ENCODE measurements around the gene BCAM.
"Not testable (repeated sequence)": the region's sequence is repeated elsewhere in the genome, so short reads cannot be mapped to it uniquely, and the experiment has no call there.

The BCAM gene

GRCh38 chr19:44776402-44777096 lies 32.4 kb upstream of the BCAM start:
- no peak overlapping the region for H3K4me3 ChIP-seq
- H3K36me3 ChIP-seq, result no peaks in the 10 kb centered on the region
- no peak overlapping the region for H3K27ac ChIP-seq
- DNase-seq, result no peak
- no peaks in the 10 kb centered on the region for H3K9me3 ChIP-seq
- H3K4me1 ChIP-seq, result peaks cover 0 to 5% (median 5%) of the 10 kb centered on the region in 4 donors
- TF ChIP-seq, protein P1, sequence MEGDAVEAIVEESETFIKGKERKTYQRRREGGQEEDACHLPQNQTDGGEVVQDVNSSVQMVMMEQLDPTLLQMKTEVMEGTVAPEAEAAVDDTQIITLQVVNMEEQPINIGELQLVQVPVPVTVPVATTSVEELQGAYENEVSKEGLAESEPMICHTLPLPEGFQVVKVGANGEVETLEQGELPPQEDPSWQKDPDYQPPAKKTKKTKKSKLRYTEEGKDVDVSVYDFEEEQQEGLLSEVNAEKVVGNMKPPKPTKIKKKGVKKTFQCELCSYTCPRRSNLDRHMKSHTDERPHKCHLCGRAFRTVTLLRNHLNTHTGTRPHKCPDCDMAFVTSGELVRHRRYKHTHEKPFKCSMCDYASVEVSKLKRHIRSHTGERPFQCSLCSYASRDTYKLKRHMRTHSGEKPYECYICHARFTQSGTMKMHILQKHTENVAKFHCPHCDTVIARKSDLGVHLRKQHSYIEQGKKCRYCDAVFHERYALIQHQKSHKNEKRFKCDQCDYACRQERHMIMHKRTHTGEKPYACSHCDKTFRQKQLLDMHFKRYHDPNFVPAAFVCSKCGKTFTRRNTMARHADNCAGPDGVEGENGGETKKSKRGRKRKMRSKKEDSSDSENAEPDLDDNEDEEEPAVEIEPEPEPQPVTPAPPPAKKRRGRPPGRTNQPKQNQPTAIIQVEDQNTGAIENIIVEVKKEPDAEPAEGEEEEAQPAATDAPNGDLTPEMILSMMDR (IDR thresholded peaks at IDR 0.05), result no peak
- intact Hi-C loops (cut with DNase I; ENCODE audit: low total_unique reads), result no loop called here
- H3K27me3 ChIP-seq, result peaks cover 0 to 46% of the 10 kb centered on the region in 2 donors

DNA sequence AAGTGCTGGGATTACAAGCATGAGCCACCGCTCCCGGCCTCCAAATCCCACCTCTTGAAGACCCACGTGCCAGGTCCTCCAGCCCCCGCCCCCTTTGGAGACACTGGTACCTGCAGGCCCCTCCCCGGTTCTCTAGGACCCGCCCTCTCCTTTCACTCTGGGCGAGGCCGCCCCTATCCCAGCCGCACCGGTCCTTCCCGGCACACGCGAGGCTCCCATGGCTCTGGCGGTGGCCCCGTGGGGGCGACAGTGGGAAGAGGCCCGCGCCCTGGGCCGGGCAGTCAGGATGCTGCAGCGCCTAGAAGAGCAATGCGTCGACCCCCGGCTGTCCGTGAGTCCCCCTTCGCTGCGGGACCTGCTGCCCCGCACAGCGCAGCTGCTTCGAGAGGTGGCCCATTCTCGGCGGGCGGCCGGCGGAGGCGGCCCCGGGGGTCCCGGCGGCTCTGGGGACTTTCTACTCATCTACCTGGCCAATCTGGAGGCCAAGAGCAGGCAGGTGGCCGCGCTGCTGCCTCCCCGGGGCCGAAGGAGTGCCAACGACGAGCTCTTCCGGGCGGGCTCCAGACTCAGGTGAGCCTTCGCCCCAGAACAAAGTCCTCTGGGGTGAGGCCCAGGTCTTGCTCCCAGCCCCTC lies 31.1 kb upstream of the BCAM start, which contains the start of gene CBLC:
Gene CBLC, plus strand, starts transcription at position 176 of the 633 bp plus-strand sequence. Its CDS starts 42 bp downstream, at position 218.
- TF ChIP-seq, protein P1 (IDR thresholded peaks at IDR 0.05), result no peak
- intact Hi-C loops (cut with DNase I; ENCODE audit: low total_unique reads), result no loop called here
- Histone ChIP-seq H3K27ac (no peak within 1 kb of the TSS), H3K4me1 (peaks cover 0 to 5% (median 5%) of the 10 kb centered on the region in 4 donors), H3K36me3 (no peaks in the 10 kb centered on the region), H3K9me3 (no peaks in the 10 kb centered on the region), H3K4me3 (no peak within 1 kb of the TSS), H3K27me3 (peaks cover 0 to 46% of the 10 kb centered on the region in 2 donors)
- DNase-seq, result no peak

GRCh38 chr19:44779150-44779549 lies 29.8 kb upstream of the BCAM start:
- DNase-seq, result no peak

DNA sequence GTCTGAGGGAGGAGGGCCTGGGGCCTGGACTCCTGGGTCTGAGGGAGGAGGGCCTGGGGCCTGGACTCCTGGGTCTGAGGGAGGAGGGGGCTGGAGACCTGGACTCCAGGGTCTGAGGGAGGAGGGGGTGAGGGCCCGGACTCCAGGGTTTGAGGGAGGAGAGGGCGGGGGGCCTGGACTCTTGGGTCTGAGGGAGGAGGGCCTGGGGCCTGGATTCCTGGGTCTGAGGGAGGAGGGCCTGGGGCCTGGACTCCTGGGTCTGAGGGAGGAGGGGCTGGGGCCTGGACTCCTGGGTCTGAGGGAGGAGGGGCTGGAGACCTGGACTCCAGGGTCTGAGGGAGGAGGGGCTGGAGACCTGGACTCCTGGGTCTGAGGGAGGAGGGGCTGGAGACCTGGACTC lies 27.2 kb upstream of the BCAM start:
- H3K27me3 ChIP-seq, result peaks cover 0 to 24% of the 10 kb centered on the region in 2 donors
- H3K27ac ChIP-seq; intact Hi-C loops (cut with DNase I; ENCODE audit: low total_unique reads); H3K4me1 ChIP-seq; DNase-seq; H3K9me3 ChIP-seq; H3K36me3 ChIP-seq; H3K4me3 ChIP-seq: not testable (repeated sequence)

More at GRCh38 chr19:44779150-44779549, 29.8 kb upstream of the BCAM start:
- no peaks in the 10 kb centered on the region for H3K36me3 ChIP-seq
- H3K4me1 ChIP-seq, result peaks cover 0 to 5% (median 5%) of the 10 kb centered on the region in 4 donors
- no peak overlapping the region for H3K27ac ChIP-seq
- no peaks in the 10 kb centered on the region for H3K9me3 ChIP-seq
- TF ChIP-seq, protein P1 (IDR thresholded peaks at IDR 0.05), result no peak
- intact Hi-C loops (cut with DNase I; ENCODE audit: low total_unique reads), result no loop called here
- H3K27me3 ChIP-seq, result peaks cover 0 to 40% of the 10 kb centered on the region in 2 donors
- no peak overlapping the region for H3K4me3 ChIP-seq

DNA sequence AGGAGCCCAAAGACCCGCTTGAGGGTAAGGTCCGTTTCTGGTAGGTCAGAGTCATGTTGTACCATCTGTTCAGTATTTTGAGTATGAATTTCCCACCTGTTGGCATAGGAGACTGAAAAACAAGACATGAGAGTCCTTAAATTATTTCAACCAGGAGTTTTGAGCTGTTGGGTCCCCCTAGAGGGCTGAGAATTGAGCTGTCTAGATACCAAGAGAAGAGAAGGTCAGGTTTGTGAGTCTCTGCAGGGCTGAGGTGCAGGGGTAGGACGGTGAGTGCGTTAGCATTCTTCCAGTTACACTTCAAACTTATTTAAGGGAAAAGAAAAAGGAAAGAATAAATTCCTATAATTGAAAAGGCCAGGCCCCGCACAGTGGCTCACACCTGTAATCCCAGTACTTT lies 26.2 kb upstream of the BCAM start:
- TF ChIP-seq, protein P1 (IDR thresholded peaks at IDR 0.05), result no peak
- Histone ChIP-seq H3K4me1 (peaks cover 0 to 8% (median 8%) of the 10 kb centered on the region in 4 donors), H3K27me3 (peaks cover 0 to 14% of the 10 kb centered on the region in 2 donors), H3K9me3 (no peaks in the 10 kb centered on the region), H3K36me3 (no peaks in the 10 kb centered on the region), H3K27ac (no peak overlapping the region), H3K4me3 (no peak overlapping the region)
- intact Hi-C loops (cut with DNase I; ENCODE audit: low total_unique reads), result no loop called here
- no peak for DNase-seq

DNA sequence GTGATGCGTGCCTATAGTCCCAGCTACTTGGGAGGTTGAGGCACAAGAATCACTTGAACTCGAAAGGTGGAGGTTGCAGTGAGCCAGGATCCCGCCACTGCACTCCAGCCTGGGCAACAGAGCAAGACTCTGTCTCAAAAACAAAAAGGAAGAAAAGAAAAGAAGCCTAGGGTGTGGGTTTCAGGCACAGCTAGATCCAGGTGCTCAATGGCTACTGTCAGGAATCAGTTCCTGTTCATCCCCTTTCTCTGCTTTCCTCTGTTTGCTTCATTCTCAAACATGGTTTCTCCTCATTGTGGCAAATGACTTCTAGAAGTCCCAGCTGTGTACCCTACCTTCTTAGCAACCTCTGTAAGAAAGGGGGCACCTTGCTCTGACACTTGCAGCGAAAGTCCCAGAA lies 25.4 kb upstream of the BCAM start:
- intact Hi-C loops (cut with DNase I; ENCODE audit: low total_unique reads), result no loop called here
- TF ChIP-seq, protein P1 (IDR thresholded peaks at IDR 0.05), result no peak
- H3K36me3 ChIP-seq, result no peaks in the 10 kb centered on the region
- DNase-seq, result no peak
- no peak overlapping the region for H3K4me3 ChIP-seq
- H3K9me3 ChIP-seq, result no peaks in the 10 kb centered on the region
- H3K4me1 ChIP-seq, result peaks cover 0 to 4% (median 4%) of the 10 kb centered on the region in 4 donors
- no peak overlapping the region for H3K27ac ChIP-seq
- peaks cover 0 to 9% of the 10 kb centered on the region in 2 donors for H3K27me3 ChIP-seq
